CD4-positive, alpha-beta T cell treated with Interferon alpha-2 for 1 hour (primary cell): ENCODE results near the gene ZNF710.
A peak's percentile ranks its signal among the peaks of the same experiment; 100 is the strongest.

Source experiments
- DNase-seq, 2 donors: peaks; one replicate each; pipeline ENCODE4 v3.0.0-alpha.2; 2020 to 2022

ZNF710 gene

DNA sequence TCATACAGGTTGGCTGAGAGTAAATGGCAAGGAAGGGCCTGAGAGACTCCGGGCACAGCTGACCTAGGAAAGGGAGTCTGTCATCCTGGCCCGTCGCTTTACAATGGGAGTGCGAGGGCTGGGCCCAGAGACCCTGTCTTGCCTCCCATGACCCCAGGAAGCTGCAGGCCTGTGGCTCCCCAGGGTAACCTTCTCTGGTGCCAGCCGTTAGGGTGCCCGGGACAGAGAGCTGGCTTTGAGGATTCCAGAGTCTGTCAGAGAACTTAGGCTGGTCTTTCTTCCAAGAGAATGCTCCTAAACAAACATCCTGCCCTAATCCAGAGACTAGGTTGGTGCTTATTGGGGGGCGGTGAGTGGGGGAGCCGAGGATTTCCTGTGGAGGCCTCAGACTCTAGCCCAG lies 18.5 kb downstream of the ZNF710 start:
- DNase-seq: no peak

DNA sequence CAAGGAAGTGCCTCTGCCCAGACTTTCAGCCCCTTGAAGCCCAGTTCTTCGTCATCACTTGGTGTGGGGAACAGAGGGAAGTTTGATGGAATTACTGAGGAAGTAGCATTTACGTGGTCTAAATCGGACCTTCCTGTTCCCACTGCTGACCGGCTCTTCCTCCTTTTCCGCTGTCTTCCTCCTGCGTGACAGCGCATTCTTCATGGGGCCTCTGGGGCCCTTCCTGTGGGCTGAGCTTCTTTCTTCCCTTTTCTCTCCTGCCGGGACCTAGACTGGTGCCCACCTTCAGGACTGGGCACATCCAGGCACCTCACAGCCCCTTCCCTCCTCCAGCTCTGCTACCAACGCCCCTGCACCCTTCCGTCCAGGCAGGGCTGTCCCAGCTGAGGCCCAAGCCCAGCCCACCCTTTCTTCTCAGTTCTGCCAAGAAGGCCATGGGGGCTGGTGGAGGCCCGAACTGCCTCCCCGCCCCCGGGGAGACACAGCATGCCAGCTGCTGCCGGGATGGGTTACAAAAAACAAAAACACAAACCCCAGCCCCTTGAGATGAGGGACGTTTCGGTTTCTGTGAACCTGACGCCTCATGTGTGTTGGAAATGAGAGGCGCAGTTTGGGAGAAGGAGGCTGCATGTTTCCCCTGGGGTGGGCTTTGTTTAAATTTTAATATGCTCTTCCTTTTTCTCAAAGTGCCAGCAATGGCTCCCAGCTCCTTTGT lies 19.1 kb downstream of the ZNF710 start:
- DNase-seq: peak in 1 of 2 donors; percentile 32

DNA sequence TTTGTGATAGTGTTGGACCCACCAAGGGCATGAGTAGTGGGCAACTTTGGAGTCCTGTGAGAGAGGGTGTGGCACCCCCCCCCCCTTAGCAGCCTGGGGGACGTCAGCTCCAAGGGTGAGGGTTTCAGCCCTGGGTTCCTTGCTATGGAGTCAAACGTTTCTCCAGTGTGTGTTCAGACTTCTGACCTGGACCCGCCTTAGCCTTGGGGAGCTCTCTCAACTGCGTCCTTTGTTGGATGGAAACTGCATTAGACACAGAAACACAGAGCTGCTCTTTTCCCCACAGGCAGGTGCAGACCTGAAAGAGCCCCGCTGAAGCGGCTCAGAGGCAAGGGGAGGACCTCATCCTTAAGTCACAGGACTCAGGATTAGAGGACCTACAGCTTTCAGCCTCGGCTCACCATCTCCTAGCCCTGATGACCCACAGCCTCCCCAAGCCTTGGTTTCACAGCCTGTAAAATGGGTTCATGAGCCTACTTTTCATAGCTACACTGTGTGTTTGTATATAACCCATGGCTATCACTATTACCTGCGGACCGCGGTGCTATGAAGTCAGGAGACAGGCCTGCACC lies 19.9 kb downstream of the ZNF710 start:
- no peak for DNase-seq

DNA sequence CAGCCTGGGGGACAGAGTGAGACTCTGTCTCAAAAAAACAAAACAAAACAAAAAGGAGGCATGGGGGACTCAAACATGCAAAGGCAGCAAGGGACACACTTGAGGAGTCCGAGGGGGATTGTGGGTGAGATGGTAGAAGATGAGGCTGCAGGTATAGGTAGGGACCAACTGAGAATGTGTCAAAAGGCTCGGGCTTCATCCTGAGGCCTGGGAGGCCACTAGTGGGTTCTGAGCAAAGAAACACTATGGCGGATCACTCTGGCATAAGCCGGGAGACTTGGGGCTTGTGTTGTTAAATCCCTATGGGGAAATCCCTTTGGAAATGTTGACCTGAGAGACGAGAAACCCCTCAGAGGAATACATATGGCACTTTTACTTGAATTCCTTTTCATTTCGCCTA lies 21.2 kb downstream of the ZNF710 start:
- no peak for DNase-seq

DNA sequence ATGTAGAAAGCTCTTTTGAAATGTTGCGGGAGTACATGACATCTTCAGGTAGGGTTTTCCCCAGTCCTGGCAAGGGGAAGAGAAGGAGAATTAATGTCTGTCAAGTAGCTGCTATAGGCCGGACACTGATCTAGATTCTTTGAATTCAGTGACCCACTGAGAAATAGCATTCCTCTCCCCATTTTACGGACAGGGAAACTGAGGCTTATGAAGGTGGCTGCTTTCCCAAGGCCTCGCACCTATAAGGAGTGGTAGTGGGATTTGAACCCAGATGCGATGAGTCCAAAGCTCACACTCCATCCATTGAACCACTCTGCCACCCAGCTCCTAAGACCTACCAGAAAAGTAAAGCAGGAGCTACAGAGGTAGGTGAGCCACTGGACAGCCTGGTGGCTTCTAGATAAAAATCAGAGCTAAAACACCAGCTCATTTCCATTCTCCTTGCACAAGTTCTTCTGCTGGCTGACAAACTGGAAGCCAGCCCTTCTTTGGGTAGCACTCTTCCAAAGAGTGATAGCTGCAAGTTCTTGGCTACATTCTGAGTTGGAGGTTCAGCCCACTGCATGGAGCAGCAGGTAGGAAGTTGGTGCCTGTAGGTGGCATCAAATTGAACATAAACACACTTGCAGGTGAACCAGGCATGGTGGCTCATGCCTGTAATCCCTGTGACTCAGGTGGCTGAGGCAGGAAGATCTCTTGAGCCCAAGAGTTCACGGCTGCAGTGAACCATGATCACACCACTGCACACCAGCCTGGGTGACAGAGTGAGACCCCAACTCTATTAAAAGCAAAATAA lies 22.0 kb downstream of the ZNF710 start:
- DNase-seq: no peak

DNA sequence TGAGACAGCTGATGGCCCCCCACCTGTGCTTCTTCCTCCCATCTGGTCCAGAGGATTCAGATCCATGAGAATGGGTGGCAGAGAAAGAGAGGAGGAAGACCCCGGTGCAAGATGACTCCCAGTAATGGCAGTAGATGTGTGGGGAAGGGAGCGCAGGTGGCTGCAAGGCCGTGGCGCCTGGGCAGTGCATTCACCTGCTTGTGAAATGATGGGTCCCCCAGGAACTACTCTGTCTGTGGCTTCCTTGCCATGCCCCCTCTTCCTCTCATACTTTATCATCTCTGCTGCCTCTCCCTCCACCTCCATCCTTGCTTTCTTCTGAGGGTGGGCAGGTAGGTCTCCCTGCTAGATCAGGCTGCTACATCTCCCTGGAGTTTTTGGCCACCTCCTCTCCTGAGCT lies 23.3 kb downstream of the ZNF710 start:
- no peak for DNase-seq

DNA sequence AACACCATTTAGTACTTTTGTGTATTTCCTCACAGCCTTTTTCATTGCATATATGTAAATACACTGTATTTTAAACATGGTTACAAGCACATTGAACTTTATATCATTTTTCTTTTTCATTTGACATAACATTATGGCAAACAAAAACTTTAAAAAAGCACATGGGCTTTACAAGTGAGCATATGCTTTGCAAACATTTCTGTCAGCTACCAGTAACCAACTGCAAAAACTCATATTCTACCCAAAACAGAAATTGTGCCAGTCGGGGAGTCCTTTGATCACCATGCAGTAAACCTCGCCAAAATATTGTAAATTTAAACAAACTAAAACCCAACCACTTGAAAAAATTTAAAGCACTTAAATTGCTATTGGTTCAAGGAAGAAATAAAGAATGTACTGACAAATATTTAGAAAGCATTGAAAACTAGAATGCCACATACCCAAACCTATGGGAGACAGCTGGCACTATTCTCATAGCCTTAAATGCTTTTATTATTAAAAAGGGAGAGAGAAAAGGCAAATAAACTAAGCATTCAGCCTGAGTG lies 24.4 kb downstream of the ZNF710 start:
- no peak for DNase-seq

DNA sequence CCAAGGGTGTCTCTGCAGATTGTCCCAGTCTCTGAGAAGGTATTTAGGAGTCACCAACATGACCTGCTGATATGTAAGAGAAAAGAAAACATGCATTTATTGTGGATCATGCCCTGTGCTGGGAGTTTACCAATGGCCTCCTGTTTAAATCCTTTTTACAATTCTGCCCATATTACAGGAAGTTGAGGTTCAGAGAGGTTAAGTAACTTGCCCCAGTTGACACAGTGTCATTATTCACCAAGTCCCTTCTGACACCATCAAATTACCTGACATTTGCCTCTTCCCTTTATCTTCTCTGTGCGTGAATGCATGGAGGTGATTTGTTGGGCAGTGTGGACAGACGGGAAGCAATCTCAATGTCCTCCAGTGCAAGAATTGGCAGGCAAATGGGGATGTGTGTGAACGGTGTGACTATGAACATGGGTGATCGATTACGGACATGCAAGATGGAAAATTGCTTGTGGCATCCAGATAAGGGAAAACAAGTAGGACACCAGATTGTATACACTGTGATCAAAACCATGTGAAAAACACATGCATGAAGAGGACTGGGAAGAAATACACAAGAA lies 27.3 kb downstream of the ZNF710 start:
- DNase-seq: no peak

DNA sequence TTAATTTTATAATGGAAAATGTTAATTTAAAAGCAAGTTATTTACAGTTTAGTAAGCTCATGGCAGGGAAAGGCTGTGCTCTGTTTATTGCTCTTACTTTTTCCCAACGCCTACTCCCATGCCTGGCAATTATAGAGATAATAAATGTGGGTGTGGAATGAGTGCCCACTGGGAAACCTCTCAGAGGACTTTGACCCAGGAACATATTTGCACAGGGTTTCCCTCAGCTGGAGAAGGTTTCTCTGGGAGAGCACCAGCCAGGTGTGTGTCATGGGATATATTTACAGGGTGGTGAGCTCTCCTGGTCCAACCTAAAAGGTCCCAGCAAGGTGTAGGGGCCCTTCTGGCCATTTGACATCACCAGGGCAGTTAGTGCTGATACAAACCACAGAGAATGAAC lies 27.9 kb downstream of the ZNF710 start:
- no peak for DNase-seq

DNA sequence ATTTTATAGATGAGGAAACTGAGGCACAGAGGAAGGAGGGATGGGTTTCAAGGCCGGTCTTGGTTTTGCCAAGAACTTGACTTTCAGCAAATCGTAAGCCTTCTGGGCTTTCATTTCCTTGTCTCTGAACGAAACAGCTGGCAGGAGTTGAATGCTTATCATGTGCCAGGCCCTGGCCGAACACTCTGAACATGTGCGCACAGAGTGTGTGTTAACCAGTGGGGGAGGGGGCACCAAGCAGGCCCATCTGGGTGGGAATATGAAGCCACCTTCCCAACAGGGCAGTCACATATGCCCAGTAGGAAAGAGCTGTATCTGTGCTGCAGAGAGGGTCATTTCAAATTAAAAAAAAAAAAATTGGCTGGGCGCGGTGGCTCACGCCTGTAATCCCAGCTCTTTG lies 29.3 kb downstream of the ZNF710 start:
- no peak for DNase-seq

DNA sequence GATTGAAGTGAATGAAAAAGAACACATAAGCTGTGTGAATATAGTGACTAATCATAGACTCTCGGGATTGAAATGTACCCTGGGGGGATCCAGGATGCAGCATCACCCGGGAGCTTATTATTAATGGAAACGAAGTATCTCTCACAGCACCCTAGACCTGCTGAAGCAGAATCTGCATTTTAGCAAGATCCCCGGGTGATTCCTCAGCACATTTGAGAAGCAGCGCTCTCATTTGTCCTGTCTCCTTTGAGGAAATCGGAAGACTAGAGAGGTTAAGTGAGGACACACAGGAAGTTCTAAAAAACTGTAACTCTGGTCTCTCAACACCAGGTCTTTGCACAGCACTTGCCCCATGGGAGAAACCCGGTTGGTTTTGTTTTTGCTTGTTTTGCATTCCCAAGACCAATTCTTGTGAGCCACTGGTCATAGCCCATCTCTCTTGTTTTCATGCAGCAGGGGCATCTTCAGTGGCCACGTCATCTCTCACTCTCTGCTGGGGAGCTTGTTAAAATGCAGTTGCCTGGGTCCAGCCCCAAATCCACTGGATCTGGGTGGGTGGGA lies 30.2 kb downstream of the ZNF710 start:
- DNase-seq: peak in 1 of 2 donors; percentile 36

DNA sequence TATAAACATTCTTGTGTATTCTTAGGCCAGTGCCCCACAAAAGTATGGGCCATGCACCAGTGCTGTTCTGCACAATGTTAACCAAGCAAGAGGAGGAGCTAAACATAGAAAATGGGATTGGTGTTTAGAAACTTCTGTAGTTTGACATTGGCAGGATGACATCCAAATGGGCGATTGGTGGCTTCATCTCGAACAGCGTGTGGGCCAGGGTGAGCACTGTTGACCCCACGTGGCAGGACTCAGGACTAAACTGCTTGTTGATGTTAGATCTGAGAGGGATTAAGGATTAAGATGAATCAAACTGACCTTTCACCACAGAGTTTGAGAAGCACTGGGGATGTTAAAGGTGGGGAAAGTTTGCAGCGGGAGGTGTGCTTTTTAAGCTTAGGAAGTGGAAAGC lies 31.9 kb downstream of the ZNF710 start:
- no peak for DNase-seq

DNA sequence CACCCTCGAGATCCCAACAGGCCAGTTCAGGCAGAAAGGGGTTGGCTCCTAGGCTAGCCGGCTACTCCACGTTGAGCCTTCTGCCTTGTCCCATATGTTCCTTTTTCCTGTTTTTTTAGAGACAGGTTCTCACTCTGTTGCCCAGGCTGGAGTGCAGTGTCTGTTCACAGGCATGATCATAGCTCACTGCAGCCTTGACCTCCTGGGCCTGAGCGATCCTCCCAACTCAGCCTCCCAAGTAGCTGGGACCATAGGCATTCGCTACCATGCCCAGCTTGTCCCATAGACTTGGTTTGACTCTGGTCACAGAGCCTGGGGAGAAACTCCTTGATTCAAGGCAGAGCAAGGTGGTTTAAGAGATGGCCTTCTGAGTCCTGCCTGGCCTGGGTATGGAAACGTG lies 32.3 kb downstream of the ZNF710 start:
- DNase-seq: no peak

DNA sequence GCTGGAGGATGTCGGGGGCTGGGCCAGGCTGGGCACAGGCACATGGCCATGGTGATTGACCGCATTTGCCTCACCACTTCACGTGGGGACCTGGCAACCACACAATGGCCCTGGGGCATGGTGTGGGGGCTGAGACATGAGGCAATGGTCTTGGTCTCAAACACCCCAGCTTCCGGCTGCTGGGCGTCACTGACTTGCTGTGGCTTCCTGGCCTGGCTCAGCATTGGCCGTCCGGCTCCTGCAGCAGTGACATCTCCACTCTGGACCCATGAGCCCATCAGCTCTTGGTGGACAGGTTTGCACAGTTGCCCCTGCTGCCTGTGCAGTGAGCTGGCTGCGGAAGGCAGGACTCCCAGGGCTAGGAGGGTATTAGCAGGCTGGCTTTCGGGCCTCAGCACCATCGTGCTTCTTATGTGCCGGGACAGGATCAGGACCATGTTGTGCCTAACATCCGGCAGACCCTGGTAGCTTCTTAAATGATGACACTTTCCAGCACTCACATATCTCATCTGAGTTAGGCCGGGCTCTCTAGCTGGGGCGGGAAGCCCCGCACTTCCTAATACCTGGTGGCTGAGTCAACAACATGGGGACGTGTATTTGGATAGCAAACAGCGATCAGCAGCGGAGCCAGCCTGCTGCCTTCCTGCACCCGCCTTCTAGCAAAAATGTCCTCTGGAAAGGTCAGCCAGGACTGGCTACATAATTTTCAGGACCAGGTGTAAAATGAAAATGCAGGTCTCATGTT lies 34.1 kb downstream of the ZNF710 start:
- peak in 1 of 2 donors; percentile 52 for DNase-seq

DNA sequence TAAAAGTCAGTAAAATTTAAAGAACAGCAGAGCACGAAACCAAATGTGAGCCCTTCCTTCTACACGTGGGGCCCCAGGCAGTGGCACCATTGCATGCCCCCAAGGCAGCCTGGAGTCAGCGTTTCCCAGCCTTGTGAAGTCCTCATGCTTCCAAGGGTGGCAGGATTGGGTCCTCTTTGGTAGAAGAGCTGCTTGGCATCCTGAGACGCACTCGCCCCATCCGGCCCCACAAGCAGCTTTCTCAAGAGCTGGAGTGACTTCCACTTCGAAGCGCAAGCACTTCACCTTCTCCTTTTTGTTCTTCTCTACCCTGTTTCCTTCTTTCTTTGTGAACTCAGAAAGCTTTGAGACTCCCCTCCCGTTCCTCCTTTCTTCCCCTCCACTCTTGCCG lies 34.7 kb downstream of the ZNF710 start:
- DNase-seq: no peak

DNA sequence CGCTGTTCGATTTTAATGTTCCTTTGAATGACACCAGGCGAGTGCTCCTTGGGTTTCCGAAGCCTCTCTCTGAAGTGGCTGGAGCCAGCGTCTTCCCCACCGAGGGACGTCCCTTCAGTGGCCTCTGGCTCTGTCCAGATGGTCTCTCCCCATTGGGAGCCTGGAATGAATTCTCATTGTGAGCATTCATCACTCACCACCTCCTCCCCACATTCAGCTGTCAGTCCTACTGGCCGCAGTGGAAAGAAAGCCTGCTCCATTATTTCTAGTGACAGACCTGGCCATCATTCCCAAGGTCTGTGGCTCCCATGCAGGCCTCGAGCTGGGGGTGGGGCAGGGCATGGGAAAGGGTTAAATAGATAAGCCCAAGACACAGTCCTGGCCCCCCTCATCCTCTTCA lies 35.2 kb downstream of the ZNF710 start:
- no peak for DNase-seq

DNA sequence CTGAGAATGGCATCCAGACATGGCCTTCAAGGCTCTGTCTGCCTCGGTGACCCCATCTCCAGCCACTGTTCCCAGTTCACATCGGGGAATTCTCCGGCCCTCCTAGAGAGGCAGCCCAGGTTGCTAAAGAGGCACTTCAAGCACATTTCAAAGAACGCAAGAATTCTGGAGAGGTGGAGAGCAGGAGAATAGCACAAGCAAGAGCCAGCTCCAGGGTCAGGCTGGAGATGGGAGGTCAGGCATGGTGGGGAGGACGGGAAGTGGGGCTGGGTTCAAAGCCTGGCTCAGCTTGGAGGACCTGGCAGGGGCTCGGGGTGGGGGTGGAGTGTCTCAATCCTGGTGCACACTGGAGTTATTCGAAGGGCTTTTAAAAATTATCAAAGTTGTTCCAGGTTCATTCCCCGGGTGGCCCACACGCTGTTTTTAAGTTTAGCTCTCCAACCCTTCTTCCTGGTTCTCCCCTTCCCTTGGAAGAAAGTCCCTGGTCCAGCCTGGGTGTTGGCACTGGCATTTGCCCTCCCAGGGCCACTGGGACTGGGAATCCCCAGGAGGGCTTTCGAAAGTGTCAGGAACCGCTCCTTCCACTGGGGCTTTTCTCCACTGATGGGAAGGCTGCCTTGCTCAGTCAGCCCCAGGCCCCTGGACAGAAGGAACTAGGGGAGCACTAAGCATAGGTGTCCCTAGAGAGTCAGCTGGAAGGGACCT lies 35.8 kb downstream of the ZNF710 start:
- no peak for DNase-seq

DNA sequence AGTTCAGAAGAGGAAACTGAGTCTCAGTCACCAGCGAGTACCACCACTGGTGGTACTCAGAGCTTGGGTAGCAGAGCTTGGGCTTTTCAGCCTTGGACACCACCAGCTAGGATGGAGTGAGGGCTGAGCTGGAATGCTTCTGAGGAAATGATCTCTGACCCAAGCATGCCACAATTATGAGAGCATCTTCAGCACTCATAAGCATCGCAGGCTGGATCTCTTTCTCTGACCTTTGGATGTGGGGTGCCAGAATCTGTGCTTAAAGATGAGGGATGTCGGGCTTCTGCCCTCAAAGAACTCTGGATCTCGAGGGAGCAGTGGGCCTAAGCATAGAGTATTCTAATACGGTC lies 36.4 kb downstream of the ZNF710 start:
- no peak for DNase-seq

DNA sequence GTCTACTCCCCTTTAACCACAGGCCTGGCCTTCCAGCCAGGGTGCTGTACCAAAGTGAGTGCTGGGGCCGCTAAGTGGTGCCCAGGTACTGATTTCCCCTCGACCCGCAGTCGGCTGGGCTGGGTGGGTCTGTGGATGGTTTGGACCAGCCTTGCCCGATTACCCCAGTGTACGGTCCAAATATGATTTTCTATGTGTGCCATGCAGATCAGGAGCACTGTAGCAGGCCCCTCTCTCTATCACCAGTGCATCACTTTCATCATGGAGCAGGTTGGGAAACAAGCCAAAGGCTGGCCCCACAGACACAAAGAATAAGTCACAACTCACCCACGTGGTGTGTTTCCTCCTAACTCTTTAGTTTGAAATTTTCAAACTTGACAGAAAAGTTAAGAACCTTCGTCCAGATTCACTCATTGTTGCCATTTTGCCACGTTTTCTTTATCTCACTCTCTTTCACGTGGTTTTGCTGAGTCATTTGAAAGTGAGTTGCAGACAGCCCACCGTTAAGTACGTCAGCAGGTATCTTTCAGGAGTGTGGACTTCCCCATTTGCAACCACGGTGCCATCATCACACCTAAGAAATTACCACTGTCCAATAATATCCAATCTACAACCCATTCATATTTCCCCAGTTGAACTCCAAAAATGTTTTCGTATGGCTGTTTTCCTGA lies 37.0 kb downstream of the ZNF710 start:
- DNase-seq: peak; percentile 42 to 45

DNA sequence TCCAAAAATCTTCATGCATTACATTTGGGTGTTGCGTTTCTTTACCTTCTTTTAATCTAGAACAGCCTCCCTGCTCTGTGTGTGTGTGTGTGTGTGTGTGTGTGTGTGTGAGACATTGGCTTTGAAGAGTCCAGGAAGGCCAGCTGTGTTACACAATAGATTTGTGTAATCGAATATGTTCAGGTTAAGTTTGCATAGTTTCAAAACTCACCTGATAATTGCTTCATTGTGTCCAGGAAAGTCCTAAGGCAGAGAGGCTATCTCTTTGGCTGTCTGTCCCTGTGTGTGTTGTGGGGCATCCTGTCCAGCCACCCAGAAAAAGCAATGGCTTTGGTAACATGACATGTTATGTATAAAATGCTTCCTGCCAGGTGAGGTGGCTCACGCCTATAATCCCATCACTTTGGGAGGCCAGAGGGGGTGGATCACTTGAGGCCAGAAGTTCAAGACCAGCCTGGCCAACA lies 37.5 kb downstream of the ZNF710 start:
- no peak for DNase-seq

DNA sequence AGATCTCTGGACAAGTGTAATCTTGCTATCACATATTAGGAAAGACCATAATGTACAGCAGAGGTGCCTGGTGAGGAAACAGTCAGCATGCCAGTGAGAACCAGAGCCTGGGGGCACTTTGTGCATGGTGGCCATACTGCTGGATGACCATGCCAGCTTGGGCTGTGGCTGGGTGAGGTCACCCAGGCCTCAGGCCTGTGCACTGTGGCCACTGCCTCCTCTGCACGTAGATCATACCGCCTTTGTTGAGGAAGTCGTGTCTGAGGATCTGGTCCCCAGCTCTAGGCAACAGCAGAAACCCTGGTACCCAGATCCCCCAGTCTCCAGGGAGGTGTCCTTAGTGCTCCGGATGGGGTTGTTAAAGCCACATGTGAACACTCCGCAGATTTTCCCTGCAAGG lies 38.9 kb downstream of the ZNF710 start:
- no peak for DNase-seq
